HepG2 (cell line): ENCODE results near the gene IGLL1. TPM values are rescaled to one million over a fixed set of nuclear protein-coding genes. Genes with fewer than 3 reads are reported as not detected.

Source experiments
- ATAC-seq: fragments of 200-7000 bp; cut with Tn5 transposase; 3 replicates; pipeline ENCODE4 v1.9.1; 2020; ENCODE audit warnings: mild to moderate bottlenecking, moderate library complexity
- BruUV-seq: library from RNA; stranded (reverse); fragments of 400-500 nt; replicated peaks from 2 replicates; lab custom pipeline; 2021; lab: Mats Ljungman, UMichigan
- CTCF ChIA-PET: fragments of 300-600 bp; formaldehyde crosslinking; extraction: SDS; loops from one replicate; lab custom pipeline; 2021; ENCODE audit warnings: low total read pairs, inconsistent platforms, low intra/inter-chr PET ratio; lab: Yijun Ruan, JAX
- POLR2A ChIA-PET: fragments of 350-600 bp; sonication (Branson Sonifier 250); formaldehyde crosslinking; loops from one replicate; lab custom pipeline; 2020; ENCODE audit warnings: antibody characterized with exemption, inconsistent platforms; lab: Yijun Ruan, JAX
- DNase-seq: peaks from one replicate; pipeline ENCODE4 v3.0.0-alpha.2; 2015; ENCODE audit warnings: low spot score
- FAIRE-seq: peaks from 3 replicates; lab custom pipeline; 2011; peaks lifted over from hg19 to GRCh38; lab: Jason Lieb, UNC
- H2AFZ ChIP-seq: one replicate; pipeline ENCODE4 v1.6.1; 2011; ENCODE audit warnings: low read length, inconsistent platforms
- H3K27ac ChIP-seq: fragments of 300-600 bp; 3 replicates; pipeline ENCODE4 v1.8.0; 2011; ENCODE audit warnings: mixed run types, mild to moderate bottlenecking, mixed read lengths, low read length, inconsistent platforms; ENCODE audit not compliant: insufficient read depth; ENCODE audit errors: extremely low read length
- H3K27me3 ChIP-seq, 2 experiments: fragments of 200-600 bp in 1 of 2; 2 replicates in 1 of 2; 3 replicates in 1 of 2; pipeline versions ENCODE4 v1.6.0 to v1.8.0; 2011; ENCODE audit warnings: low read length in 2 of 2, mild to moderate bottlenecking in 2 of 2, moderate library complexity in 2 of 2, inconsistent platforms in 1 of 2; ENCODE audit not compliant: insufficient read depth in 2 of 2, control insufficient read depth in 1 of 2
- H3K36me3 ChIP-seq, 2 experiments: fragments of 200-600 bp in 1 of 2; replicated peaks in 1 of 2; 2 replicates in 1 of 2; 3 replicates in 1 of 2; pipeline versions ENCODE4 v1.5.1 to v1.8.0; 2011; ENCODE audit warnings: low read length in 2 of 2, inconsistent platforms in 1 of 2; ENCODE audit not compliant: insufficient read depth in 2 of 2, control insufficient read depth in 1 of 2
- H3K4me1 ChIP-seq: 2 replicates; pipeline ENCODE4 v1.5.1; 2012; ENCODE audit warnings: low read length, inconsistent platforms; ENCODE audit not compliant: insufficient read depth
- H3K4me2 ChIP-seq: 2 replicates; pipeline ENCODE4 v1.6.0; 2011; ENCODE audit warnings: low read depth, low read length, inconsistent platforms
- H3K4me3 ChIP-seq, 3 experiments: fragments of 200-600 bp in 1 of 3; sonication (generic), shearing (Covaris generic) in 1 of 3; replicated peaks in 1 of 3; 2 replicates each; pipeline ENCODE4 v1.5.1; 2011 to 2016; ENCODE audit warnings: low read length in 3 of 3, inconsistent platforms in 2 of 3, low read depth in 2 of 3, mild to moderate bottlenecking in 2 of 3, control low read depth in 1 of 3, mixed read lengths in 1 of 3; ENCODE audit not compliant: insufficient read depth in 1 of 3
- H3K79me2 ChIP-seq: one replicate; pipeline ENCODE4 v1.6.1; 2011; ENCODE audit warnings: low read length, inconsistent platforms; ENCODE audit not compliant: insufficient read depth
- H3K9ac ChIP-seq: 2 replicates; pipeline ENCODE4 v1.6.0; 2011; ENCODE audit warnings: mild to moderate bottlenecking, low read depth, low read length, inconsistent platforms; ENCODE audit not compliant: insufficient read depth
- H3K9me3 ChIP-seq: 2 replicates; pipeline ENCODE4 v1.5.1; 2012; ENCODE audit warnings: mild to moderate bottlenecking, low read length
- H4K20me1 ChIP-seq: 2 replicates; pipeline ENCODE4 v1.6.0; 2011; ENCODE audit warnings: inconsistent platforms, mild to moderate bottlenecking, low read length, moderate library complexity; ENCODE audit not compliant: insufficient read depth
- ARID2 ChIP-seq: sonication (generic); formaldehyde crosslinking; IDR thresholded peaks from 2 replicates; pipeline ENCODE4 v1.8.1; 2022; ENCODE audit warnings: mild to moderate bottlenecking, missing genetic modification reagents, borderline replicate concordance
- HHEX ChIP-seq: IDR thresholded peaks from 2 replicates; pipeline ENCODE4 v1.6.1; 2016; ENCODE audit warnings: control low read depth
- KDM5B ChIP-seq: sonication (generic); formaldehyde crosslinking; IDR thresholded peaks from 2 replicates; pipeline ENCODE4 v1.4.0; 2020; ENCODE audit warnings: missing genetic modification reagents, mild to moderate bottlenecking, borderline replicate concordance
- MXD4 ChIP-seq: IDR thresholded peaks from 2 replicates; pipeline ENCODE4 v1.6.1; 2016; ENCODE audit warnings: mild to moderate bottlenecking, missing biosample characterization, missing genetic modification reagents
- RBM22 ChIP-seq: fragments of 200-400 bp; formaldehyde crosslinking; optimal IDR thresholded peaks from 2 replicates; pipeline ENCODE3; 2017; ENCODE audit warnings: mild to moderate bottlenecking, low read length, moderate library complexity
- RELA ChIP-seq: sonication (generic); formaldehyde crosslinking; IDR thresholded peaks from 2 replicates; pipeline ENCODE4 v1.4.0; 2020; ENCODE audit warnings: missing genetic modification reagents
- REXO4 ChIP-seq: sonication (generic); formaldehyde crosslinking; IDR thresholded peaks from 2 replicates; pipeline ENCODE4 v1.8.0; 2022; ENCODE audit warnings: missing genetic modification reagents, mild to moderate bottlenecking, borderline replicate concordance
- SIX4 ChIP-seq: sonication (generic); formaldehyde crosslinking; IDR thresholded peaks from 2 replicates; pipeline ENCODE4 v1.4.0; 2020; ENCODE audit warnings: missing genetic modification reagents
- ZBTB1 ChIP-seq: sonication (generic); formaldehyde crosslinking; IDR thresholded peaks from 2 replicates; pipeline ENCODE4 v1.4.0; 2020; ENCODE audit warnings: missing genetic modification reagents, borderline replicate concordance
- ZNF460 ChIP-seq: sonication (generic); formaldehyde crosslinking; IDR thresholded peaks from 2 replicates; pipeline ENCODE4 v1.5.1; 2020; ENCODE audit warnings: missing genetic modification reagents, mild to moderate bottlenecking, borderline replicate concordance
- ZNF768 ChIP-seq: sonication (generic); formaldehyde crosslinking; IDR thresholded peaks from 2 replicates; pipeline ENCODE4 v1.4.0; 2020; ENCODE audit warnings: missing genetic modification reagents
- WGBS: methylation state at CpG from one replicate; pipeline ENCODE4 v1.1.6; 2017; ENCODE audit warnings: low lambda C conversion rate; 5-methylcytosine and 5-hydroxymethylcytosine counted together
- in situ Hi-C: cut with HindIII; loops from 2 replicates; pipeline ENCODE4 v1.10.0; 2017; ENCODE audit warnings: low pct_unique_long_range_greater_than_20kb; ENCODE audit not compliant: extremely low pct_ligation_motif_present
- intact Hi-C: fragments of 100-400 bp; cut with micrococcal nuclease; formaldehyde crosslinking; loops from one replicate; pipeline ENCODE4 v1.10.0; 2022; ENCODE audit not compliant: unreplicated experiment
- polyA plus RNA-seq, 8 experiments: library from polyadenylated mRNA; depleted of rRNA in 3 of 8; stranded (reverse) in 7 of 8; unstranded in 1 of 8; fragments of >200 nt; fragmentation: Illumina TruSeq in 4 of 8; extraction: Trizol in 4 of 8; gene quantifications; 2 replicates each; pipeline versions ENCODE4 v1.2.1 to v1.2.3, GENCODE V29; 2011 to 2016; ENCODE audit warnings: low read depth in 4 of 8, missing spikeins in 1 of 8, mixed read lengths in 1 of 8; ENCODE audit not compliant: insufficient read depth in 1 of 8
- total RNA-seq, 5 experiments: library from RNA; depleted of rRNA; stranded (reverse); fragments of >200 nt; fragmentation: Illumina TruSeq; extraction: Trizol; gene quantifications; 2 replicates each; pipeline ENCODE4 v1.2.3, GENCODE V29; 2016; ENCODE audit warnings: low read depth in 1 of 5

IGLL1 gene
- total and polyA plus RNA-seq, 2 of the 13 experiments (the other 11 are each of a cell fraction or from before 2014, with no cell fraction given), result not detected

DNA sequence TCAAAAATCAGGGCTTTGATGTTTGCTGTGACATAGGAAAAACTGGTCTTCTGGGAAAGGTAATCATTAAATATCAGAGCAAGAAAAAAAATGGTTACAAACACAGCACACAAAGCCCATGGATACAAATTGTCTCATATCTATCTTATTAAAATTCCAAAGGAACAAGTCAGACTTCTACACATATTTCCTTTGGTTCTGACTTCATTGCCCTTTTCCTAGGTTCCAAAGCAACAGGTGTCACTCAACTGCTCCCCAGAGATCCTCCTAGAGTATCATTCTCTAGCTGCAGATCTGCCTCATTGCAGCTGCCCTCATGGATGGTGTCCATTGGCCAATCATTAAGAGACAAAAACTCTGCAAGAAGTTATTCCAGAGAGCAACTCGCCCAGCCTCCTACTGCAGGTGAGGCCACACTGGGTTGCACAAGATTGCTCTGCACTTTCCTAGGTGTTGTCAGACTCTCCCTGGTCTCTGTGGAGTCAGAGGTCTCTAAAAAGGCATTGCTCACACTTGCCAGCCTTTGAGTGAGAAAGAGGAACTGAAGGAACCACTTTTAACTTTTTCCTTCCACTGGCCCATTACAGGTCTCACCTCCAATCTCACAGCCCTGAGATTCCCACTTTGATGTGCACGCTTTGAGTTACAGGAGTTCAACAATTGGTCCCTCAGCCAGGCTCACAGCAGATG is 46.3 kb upstream of the IGLL1 start (continued):
- TF ChIP-seq MXD4 (CRISPR knock-in tag) (no peak), RBM22 (no peak), HHEX (CRISPR knock-in tag) (no peak), ZBTB1 (CRISPR knock-in tag) (no peak), KDM5B (CRISPR knock-in tag) (no peak), ZNF768 (no peak)

DNA sequence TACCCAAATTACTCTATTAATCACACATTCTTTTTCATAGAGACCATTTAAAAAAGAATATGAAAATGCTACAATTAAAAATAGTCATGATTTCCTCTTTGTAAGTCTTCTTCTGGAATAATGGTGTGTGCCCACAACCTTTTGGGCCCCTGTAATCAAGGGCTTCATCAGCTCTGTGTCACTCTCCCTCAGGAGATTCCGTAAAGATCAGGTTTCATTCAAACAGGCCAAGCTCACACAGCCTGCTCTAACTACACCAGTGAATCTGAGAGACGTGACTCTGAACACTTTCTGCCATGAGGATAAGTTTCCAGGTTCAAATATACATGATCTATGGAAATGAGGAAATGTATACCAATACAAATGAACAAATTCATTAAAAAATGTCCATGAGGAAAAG is 42.5 kb upstream of the IGLL1 start:
- no peak overlapping the region for H2AFZ ChIP-seq
- no peaks in the 10 kb centered on the region for H3K36me3 ChIP-seq
- intact Hi-C loops (no loop called here), in situ Hi-C loops (loop anchor here (25.0 kb wide), 1 partner anchor 215 kb away; the partner anchor contains the start of gene DERL3)
- no peak overlapping the region for H3K27ac ChIP-seq
- no peak overlapping the region for H3K9ac ChIP-seq
- no peaks in the 10 kb centered on the region; a peak in 1 of 5 replicates for H3K27me3 ChIP-seq
- peaks cover 57% of the 10 kb centered on the region for H3K4me1 ChIP-seq
- FAIRE-seq (no peak), DNase-seq (no peak), ATAC-seq (no peak)
- WGBS, result 81% methylated on average over 2 of the region's 2 CpGs
- H3K9me3 ChIP-seq, result no peaks in the 10 kb centered on the region
- no peaks in the 10 kb centered on the region for H4K20me1 ChIP-seq
- no peak for TF ChIP-seq ARID2 (CRISPR knock-in tag)
- TF ChIP-seq RELA, result no peak
- TF ChIP-seq REXO4 (CRISPR knock-in tag), result no peak
- TF ChIP-seq ZNF460 (CRISPR knock-in tag), result no peak
- TF ChIP-seq SIX4 (CRISPR knock-in tag), result 0 out of 2 replicates have a peak, but pooled peaks have one; percentile 22
- no peak overlapping the region for H3K4me2 ChIP-seq
- BruUV-seq, result no TSS peak
- ChIA-PET POLR2A (no interaction called here), CTCF (no interaction called here)
- no peaks in the 10 kb centered on the region for H3K79me2 ChIP-seq
- H3K4me3 ChIP-seq, result no peak overlapping the region
